ENCODE measurements around the gene SLC17A5. TPM values are rescaled to one million over a fixed set of nuclear protein-coding genes. Genes with fewer than 3 reads are reported as not detected.
"Not testable (repeated sequence)": the region's sequence is repeated elsewhere in the genome, so short reads cannot be mapped to it uniquely, and the experiment has no call there.

The SLC17A5 gene
- total RNA-seq, 1 donor from 2014 or later = 11.4 TPM

GRCh38 chr6:73695619-73696421 lies 42.0 kb upstream of the SLC17A5 start, which contains the start of gene CD109:
Gene CD109, plus strand, starts transcription at chr6:73696203. Its CDS starts 13 bp downstream, at chr6:73696216.
- no peak for TF ChIP-seq CTCF (conservative IDR thresholded peaks at IDR 0.05; ENCODE audit: low read depth, low read length)
- H3K4me3 ChIP-seq (ENCODE audit: low read depth, low read length) = peak within 1 kb of the TSS; percentile 58
- DNase-seq (ENCODE audit: low read depth) = peak; percentile 72

- no peak for TF ChIP-seq CTCF (conservative IDR thresholded peaks at IDR 0.05; ENCODE audit: low read depth, low read length)
- peak overlapping the region; percentile 58 for H3K4me3 ChIP-seq (ENCODE audit: low read depth, low read length)
- DNase-seq (ENCODE audit: low read depth) = no peak
Measured at GRCh38 chr6:73694711-73695411, 41.1 kb upstream of the SLC17A5 start.

GRCh38 chr6:73691512-73691911 lies 37.7 kb upstream of the SLC17A5 start:
- no peak for DNase-seq (ENCODE audit: low read depth)
- no peak overlapping the region for H3K4me3 ChIP-seq (ENCODE audit: low read depth, low read length)

DNA sequence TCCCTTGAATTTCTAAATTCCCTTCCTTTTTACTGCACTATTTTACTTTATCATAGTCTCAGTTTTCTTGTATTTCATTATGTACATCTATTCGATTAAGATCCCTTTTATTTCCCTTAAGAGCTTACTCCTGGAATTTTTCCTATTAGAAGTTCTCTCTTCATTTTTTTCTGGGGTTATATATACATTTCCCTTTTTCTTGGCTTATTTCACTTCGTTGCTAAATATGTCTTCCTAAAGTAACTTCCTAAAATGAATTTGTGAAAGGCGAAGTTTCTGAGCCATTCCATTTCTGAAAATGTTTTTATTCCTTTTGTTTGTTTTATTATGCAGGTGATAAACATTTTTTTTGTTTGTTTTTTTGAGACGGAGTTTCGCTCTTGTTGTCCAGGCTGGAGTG lies 36.3 kb upstream of the SLC17A5 start:
- DNase-seq (ENCODE audit: low read depth) = no peak
- no peak overlapping the region for H3K4me3 ChIP-seq (ENCODE audit: low read depth, low read length)
- TF ChIP-seq CTCF (conservative IDR thresholded peaks at IDR 0.05; ENCODE audit: low read depth, low read length) = no peak

More at GRCh38 chr6:73691512-73691911, 37.7 kb upstream of the SLC17A5 start:
- TF ChIP-seq CTCF (conservative IDR thresholded peaks at IDR 0.05; ENCODE audit: low read depth, low read length) = no peak

DNA sequence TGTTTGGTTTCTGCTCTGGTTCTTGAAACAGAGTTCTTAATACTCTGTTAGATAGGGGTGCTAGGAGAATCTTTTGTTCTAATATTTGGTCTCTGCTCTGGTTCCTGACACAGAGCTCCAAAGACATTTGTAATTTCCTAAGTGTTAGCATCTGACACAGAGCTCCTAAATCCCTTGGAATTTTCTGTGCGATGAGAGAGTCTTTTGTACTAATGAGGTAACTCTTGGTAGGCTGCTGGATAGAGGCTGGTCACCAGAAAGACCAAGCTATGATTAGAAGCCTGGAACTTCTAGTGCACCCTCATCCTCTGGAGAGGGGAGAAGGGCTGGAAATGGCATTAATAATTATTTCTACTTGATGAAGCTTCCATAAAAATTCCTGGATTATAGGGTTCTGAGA lies 34.6 kb upstream of the SLC17A5 start:
- H3K4me3 ChIP-seq (ENCODE audit: low read depth, low read length) = no peak overlapping the region
- TF ChIP-seq CTCF (conservative IDR thresholded peaks at IDR 0.05; ENCODE audit: low read depth, low read length) = no peak
- DNase-seq (ENCODE audit: low read depth) = no peak

DNA sequence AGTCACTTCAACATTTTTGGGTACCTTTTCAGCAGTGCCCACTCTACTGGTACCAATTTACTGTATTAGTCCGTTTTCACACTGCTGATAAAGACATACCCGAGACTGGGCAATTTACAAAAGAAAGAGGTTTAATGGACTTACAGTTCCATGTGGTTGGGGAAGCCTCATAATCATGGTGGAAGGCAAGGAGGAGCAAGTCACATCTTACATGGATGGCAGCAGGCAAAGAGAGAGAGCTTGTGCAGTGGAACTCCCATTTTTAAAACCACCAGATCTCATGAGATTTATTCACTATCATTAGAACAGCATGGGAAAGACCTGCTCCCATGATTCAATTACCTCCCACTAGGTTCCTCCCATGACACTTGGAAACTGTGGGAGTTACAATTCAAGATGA lies 29.8 kb upstream of the SLC17A5 start:
- H3K4me3 ChIP-seq (ENCODE audit: low read depth, low read length) = not testable (repeated sequence)

DNA sequence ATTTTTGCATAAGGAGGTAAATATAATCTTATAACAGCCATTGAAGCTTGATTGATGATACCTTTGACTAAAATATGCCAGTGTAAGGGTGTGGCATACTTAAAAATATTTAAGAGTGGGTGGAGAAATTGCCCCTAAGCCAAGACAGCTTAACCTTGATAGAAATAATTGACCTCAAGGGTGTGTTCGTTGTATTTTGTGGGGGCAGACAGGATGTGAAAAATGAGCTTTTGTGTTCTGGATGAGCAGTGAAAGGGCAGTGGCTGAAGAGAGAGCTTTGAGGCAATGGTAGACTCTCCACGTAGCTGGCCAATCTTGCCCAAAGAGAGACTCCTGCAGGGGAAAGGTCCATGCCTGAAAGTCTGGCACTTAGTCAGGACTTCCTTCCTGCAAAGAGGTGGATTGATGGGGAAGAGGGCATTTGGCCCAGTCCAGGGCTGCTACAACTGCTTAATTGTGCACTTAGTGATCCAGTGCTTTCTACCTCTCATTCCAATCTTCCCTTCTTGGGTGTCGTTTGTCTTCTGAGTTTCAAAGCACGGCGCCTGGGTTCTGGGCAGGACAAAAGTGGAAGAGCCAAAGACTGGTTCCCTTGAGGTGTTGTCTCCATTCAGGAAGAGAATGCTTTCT lies 26.6 kb upstream of the SLC17A5 start:
- H3K4me3 ChIP-seq (ENCODE audit: low read depth, low read length) = no peak overlapping the region
- TF ChIP-seq CTCF (conservative IDR thresholded peaks at IDR 0.05; ENCODE audit: low read depth, low read length) = no peak
- no peak for DNase-seq (ENCODE audit: low read depth)

More for the DNA sequence above, 29.8 kb upstream of the SLC17A5 start:
- DNase-seq (ENCODE audit: low read depth) = not testable (repeated sequence)

DNA sequence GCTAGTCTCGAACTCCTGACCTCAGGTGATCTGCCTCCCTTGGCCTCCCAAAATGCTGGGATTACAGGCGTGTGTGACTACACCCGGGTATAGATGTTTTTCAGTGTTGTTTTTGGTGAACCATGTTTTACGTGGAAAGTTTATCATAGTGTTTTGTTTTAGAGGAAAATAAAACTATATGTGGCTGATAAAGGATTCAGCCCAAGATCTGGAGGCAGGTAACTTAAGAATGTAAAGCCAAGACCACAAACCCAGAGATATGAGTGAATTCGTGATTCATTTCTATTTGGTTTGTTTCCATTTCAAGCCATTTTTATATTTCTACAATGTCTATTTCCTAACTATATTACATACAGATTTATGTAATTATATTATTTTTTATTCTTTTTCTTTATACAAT lies 26.1 kb upstream of the SLC17A5 start:
- DNase-seq (ENCODE audit: low read depth); H3K4me3 ChIP-seq (ENCODE audit: low read depth, low read length): not testable (repeated sequence)

All from epithelial cell of proximal tubule (primary cell).